CD4-positive, alpha-beta T cell (primary cell): Measurements from ENCODE around the gene NISCH. TPM values are rescaled to one million over a fixed set of nuclear protein-coding genes. Genes with fewer than 3 reads are reported as not detected.

Experiments
- ATAC-seq: fragments of 200-7000 bp; cut with Tn5 transposase; one replicate; pipeline ENCODE4 v1.10.0; 2022; ENCODE audit warnings: mild to moderate bottlenecking; ENCODE audit not compliant: poor library complexity
- CTCF ChIA-PET: fragments of 350-600 bp; sonication (Branson Sonifier 250); formaldehyde crosslinking; loops from one replicate; lab custom pipeline; 2021; ENCODE audit warnings: antibody characterized with exemption, inconsistent platforms; lab: Charles Lee
- POLR2A ChIA-PET: fragments of 350-600 bp; sonication (Branson Sonifier 250); formaldehyde crosslinking; loops from one replicate; lab custom pipeline; 2021; ENCODE audit warnings: antibody characterized with exemption, inconsistent platforms; lab: Charles Lee
- DNase-seq, 14 experiments: peaks; one replicate each; pipeline ENCODE4 v3.0.0-alpha.2; 2013 to 2020; ENCODE audit warnings: mixed read lengths in 2 of 14
- H3K27ac ChIP-seq, 2 donors: one replicate each; pipeline versions ENCODE4 v1.5.1 to v1.7.0; 2013; ENCODE audit warnings: low read length in 2 of 2, low read depth in 1 of 2, mild to moderate bottlenecking in 1 of 2
- H3K27me3 ChIP-seq, 2 experiments: 1 replicate in 1 of 2; 2 replicates in 1 of 2; pipeline versions ENCODE4 v1.6.1 to v1.7.0; 2013; ENCODE audit warnings: low read length in 2 of 2, control low read depth in 1 of 2, mild to moderate bottlenecking in 1 of 2, moderate library complexity in 1 of 2; ENCODE audit not compliant: insufficient read depth in 2 of 2, control insufficient read depth in 1 of 2
- H3K36me3 ChIP-seq: one replicate; pipeline ENCODE4 v1.6.1; 2013; ENCODE audit warnings: low read length, control low read depth; ENCODE audit not compliant: insufficient read depth
- H3K4me1 ChIP-seq: one replicate; pipeline ENCODE4 v1.6.1; 2013; ENCODE audit warnings: low read length, control low read depth; ENCODE audit not compliant: insufficient read depth
- H3K4me3 ChIP-seq: one replicate; pipeline ENCODE4 v1.5.1; 2013; ENCODE audit warnings: mild to moderate bottlenecking, low read length, moderate library complexity
- H3K9me3 ChIP-seq, 2 experiments: 1 replicate in 1 of 2; 2 replicates in 1 of 2; pipeline versions ENCODE4 v1.6.1 to v1.7.0; 2013; ENCODE audit warnings: low read length in 2 of 2, mild to moderate bottlenecking in 2 of 2, control low read depth in 1 of 2, moderate library complexity in 1 of 2; ENCODE audit not compliant: control insufficient read depth in 1 of 2, insufficient read depth in 1 of 2
- H3K27ac Mint-ChIP-seq: one replicate; pipeline ENCODE4 v1.8.0; 2020; ENCODE audit warnings: mixed read lengths
- H3K27me3 Mint-ChIP-seq: one replicate; pipeline ENCODE4 v1.8.0; 2021; ENCODE audit warnings: mixed read lengths
- H3K36me3 Mint-ChIP-seq: one replicate; pipeline ENCODE4 v1.8.0; 2021; ENCODE audit warnings: low read depth, mixed read lengths
- H3K4me1 Mint-ChIP-seq: one replicate; pipeline ENCODE4 v1.8.0; 2021; ENCODE audit warnings: low read depth, mixed read lengths
- H3K4me3 Mint-ChIP-seq: one replicate; pipeline ENCODE4 v1.8.0; 2020; ENCODE audit warnings: mild to moderate bottlenecking, mixed read lengths
- H3K9me3 Mint-ChIP-seq: one replicate; pipeline ENCODE4 v1.8.0; 2020; ENCODE audit warnings: mixed read lengths
- intact Hi-C, 2 experiments: fragments of 100-400 bp; cut with DNase I in 1 of 2; cut with micrococcal nuclease in 1 of 2; formaldehyde crosslinking; loops; one replicate each; pipeline versions ENCODE4 v1.15.1 to v1.9.0; 2023 to 2025; cut with DNase I, micrococcal nuclease
- total RNA-seq, 174 experiments: library from RNA in 2 of 174; stranded (reverse) in 2 of 174; gene quantifications; one replicate each; pipeline ENCODE4 v1.2.3 and lab custom pipeline; 2021 to 2026
- TF ChIP-seq, protein P1 (sequence below): fragments of 200-600 bp; IDR thresholded peaks from one replicate; pipeline ENCODE4 v1.8.0; 2022; ENCODE audit warnings: antibody characterized with exemption, mild to moderate bottlenecking

The NISCH gene
- total RNA-seq, 2 experiments from 2014 or later, result 160 to 163 TPM

DNA sequence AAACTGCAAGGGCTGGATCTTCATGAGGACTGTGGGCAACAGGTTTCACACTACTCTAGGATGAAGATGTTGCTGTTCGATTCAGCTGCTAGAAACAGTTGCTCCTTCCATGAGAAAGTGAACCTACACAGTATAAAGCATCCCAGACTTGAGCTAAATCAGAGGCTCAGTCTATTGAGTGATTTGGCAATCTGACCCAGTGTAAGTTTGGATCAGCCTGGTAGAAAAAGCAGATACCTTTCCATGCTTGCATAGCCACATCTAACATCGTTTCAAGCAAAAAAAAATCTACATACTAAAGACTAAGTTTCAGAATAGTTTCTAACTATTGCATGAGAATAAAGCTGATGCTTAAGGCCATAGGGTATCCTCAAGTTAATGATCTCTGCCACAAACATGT is 85.6 kb downstream of the NISCH start:
- H3K4me1 ChIP-seq, result peaks cover 34% of the 10 kb centered on the region
- TF ChIP-seq, protein P1, sequence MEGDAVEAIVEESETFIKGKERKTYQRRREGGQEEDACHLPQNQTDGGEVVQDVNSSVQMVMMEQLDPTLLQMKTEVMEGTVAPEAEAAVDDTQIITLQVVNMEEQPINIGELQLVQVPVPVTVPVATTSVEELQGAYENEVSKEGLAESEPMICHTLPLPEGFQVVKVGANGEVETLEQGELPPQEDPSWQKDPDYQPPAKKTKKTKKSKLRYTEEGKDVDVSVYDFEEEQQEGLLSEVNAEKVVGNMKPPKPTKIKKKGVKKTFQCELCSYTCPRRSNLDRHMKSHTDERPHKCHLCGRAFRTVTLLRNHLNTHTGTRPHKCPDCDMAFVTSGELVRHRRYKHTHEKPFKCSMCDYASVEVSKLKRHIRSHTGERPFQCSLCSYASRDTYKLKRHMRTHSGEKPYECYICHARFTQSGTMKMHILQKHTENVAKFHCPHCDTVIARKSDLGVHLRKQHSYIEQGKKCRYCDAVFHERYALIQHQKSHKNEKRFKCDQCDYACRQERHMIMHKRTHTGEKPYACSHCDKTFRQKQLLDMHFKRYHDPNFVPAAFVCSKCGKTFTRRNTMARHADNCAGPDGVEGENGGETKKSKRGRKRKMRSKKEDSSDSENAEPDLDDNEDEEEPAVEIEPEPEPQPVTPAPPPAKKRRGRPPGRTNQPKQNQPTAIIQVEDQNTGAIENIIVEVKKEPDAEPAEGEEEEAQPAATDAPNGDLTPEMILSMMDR, result no peak

More for the DNA sequence above, 85.6 kb downstream of the NISCH start:
- Histone ChIP-seq H3K4me3 (no peak overlapping the region), H3K27me3 (no peaks in the 10 kb centered on the region), H3K9me3 (no peaks in the 10 kb centered on the region), H3K36me3 (peaks cover 19% of the 10 kb centered on the region), H3K27ac (no peak overlapping the region)
- DNase-seq, result no peak
- intact Hi-C loops, result no loop called here
- ChIA-PET POLR2A (no interaction called here), CTCF (interaction anchor here (0.6 kb wide), 1 partner anchor 36 kb away, joined by 7 read pairs; no protein-coding TSS in a partner anchor)
- no peak overlapping the region for H3K4me3 Mint-ChIP-seq
- no peak for ATAC-seq
- H3K27ac Mint-ChIP-seq, result peak overlapping the region; percentile 48
- peaks cover 64% of the 10 kb centered on the region for H3K4me1 Mint-ChIP-seq
- H3K9me3 Mint-ChIP-seq, result no peaks in the 10 kb centered on the region
- peaks cover 55% of the 10 kb centered on the region for H3K36me3 Mint-ChIP-seq
- H3K27me3 Mint-ChIP-seq, result no peaks in the 10 kb centered on the region

Other genes starting within 250 kb of the NISCH start
- gene TLR9, start 230.0 kb upstream of the NISCH start, total RNA-seq, result under 1 TPM; 0.08 to 0.17 TPM
- 10 to 100 TPM; 17.4 to 21.7 TPM for gene TWF2, start 216.4 kb upstream of the NISCH start, total RNA-seq
- 10 to 100 TPM; 36.7 to 40.2 TPM for gene PPM1M, start 209.8 kb upstream of the NISCH start, total RNA-seq
- 100 to 1,000 TPM; 114 TPM for gene WDR82, start 177.0 kb upstream of the NISCH start, total RNA-seq
- 10 to 100 TPM; 24.4 to 24.6 TPM for gene GLYCTK, start 167.8 kb upstream of the NISCH start, total RNA-seq
- gene DNAH1, start 139.3 kb upstream of the NISCH start, total RNA-seq, result 10 to 100 TPM; 49.7 to 50.7 TPM
- gene BAP1, start 45.6 kb upstream of the NISCH start, total RNA-seq, result 100 to 1,000 TPM; 149 to 157 TPM
- gene PHF7, start 44.9 kb upstream of the NISCH start, total RNA-seq, result 10 to 100 TPM; 13.3 to 13.8 TPM
- gene SEMA3G, start 10.5 kb upstream of the NISCH start, total RNA-seq, result under 1 TPM; 0.34 to 0.69 TPM
- 1 to 10 TPM; 5.3 to 6.6 TPM for gene TNNC1, start 1.6 kb upstream of the NISCH start, total RNA-seq
- gene STAB1, start 39.7 kb downstream of the NISCH start, total RNA-seq, result 1 to 10 TPM; 1.5 to 2.5 TPM
- 1 to 10 TPM; 2.5 to 4.2 TPM for gene NT5DC2, start 78.3 kb downstream of the NISCH start, total RNA-seq
- 1 to 10 TPM; 2.8 to 8.3 TPM for gene UQCC5, start 81.0 kb downstream of the NISCH start, total RNA-seq
- gene PBRM1, start 230.3 kb downstream of the NISCH start, total RNA-seq, result 10 to 100 TPM; 47.6 to 48.1 TPM
- gene GNL3, start 230.4 kb downstream of the NISCH start, total RNA-seq, result 100 to 1,000 TPM; 104 to 106 TPM